Osteocyte (in vitro differentiated cells): ENCODE data around the gene TSPAN31. TPM values are rescaled to one million over a fixed set of nuclear protein-coding genes. Genes with fewer than 3 reads are reported as not detected.

Experiments used
- DNase-seq: peaks from one replicate; pipeline ENCODE4 v3.0.0; 2021; ENCODE audit warnings: mixed read lengths; ENCODE audit not compliant: unreplicated experiment; ENCODE audit errors: extremely low spot score
- H3K27ac Mint-ChIP-seq: one replicate; pipeline ENCODE4 v1.8.0; 2021; ENCODE audit warnings: mild to moderate bottlenecking, mixed read lengths; ENCODE audit not compliant: unreplicated experiment
- H3K27me3 Mint-ChIP-seq: one replicate; pipeline ENCODE4 v1.8.0; 2021; ENCODE audit warnings: mixed read lengths; ENCODE audit not compliant: unreplicated experiment
- H3K36me3 Mint-ChIP-seq: one replicate; pipeline ENCODE4 v1.8.0; 2021; ENCODE audit warnings: mixed read lengths; ENCODE audit not compliant: unreplicated experiment
- H3K4me1 Mint-ChIP-seq: one replicate; pipeline ENCODE4 v1.8.0; 2021; ENCODE audit warnings: mixed read lengths; ENCODE audit not compliant: unreplicated experiment
- H3K4me3 Mint-ChIP-seq: one replicate; pipeline ENCODE4 v1.8.0; 2021; ENCODE audit warnings: mild to moderate bottlenecking, moderate library complexity, mixed read lengths; ENCODE audit not compliant: unreplicated experiment
- H3K9me3 Mint-ChIP-seq: one replicate; pipeline ENCODE4 v1.8.0; 2021; ENCODE audit warnings: mixed read lengths; ENCODE audit not compliant: unreplicated experiment
- total RNA-seq: library from RNA; stranded (reverse); gene quantifications from 2 replicates; pipeline ENCODE4 v1.2.1, GENCODE V29; 2021
- TF ChIP-seq, protein P1 (sequence below): fragments of 200-600 bp; sonication (generic); IDR thresholded peaks from 2 replicates; pipeline ENCODE4 v1.5.0; 2021; ENCODE audit warnings: antibody characterized with exemption, mild to moderate bottlenecking, moderate library complexity

Gene TSPAN31
- total RNA-seq, 1 donor from 2014 or later = 36.2 TPM

DNA sequence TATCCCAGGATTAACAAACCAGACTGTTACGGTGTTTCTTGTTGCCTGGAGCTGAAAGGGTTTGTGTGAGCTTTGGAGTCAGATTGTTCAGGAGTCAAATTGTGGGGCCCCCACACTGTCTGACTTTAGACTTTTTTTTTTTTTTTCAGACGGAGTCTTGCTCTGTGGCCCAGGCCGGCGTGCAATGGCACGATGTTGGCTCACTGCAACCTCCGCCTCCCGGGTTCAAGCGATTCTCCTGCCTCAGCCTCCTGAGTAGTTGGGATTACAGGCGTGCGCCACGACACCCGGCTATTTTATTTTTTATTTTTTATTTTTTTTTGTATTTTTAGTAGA, 38.6 kb downstream of the TSPAN31 start:
- peak overlapping the region; percentile 90 for H3K27ac Mint-ChIP-seq

DNA sequence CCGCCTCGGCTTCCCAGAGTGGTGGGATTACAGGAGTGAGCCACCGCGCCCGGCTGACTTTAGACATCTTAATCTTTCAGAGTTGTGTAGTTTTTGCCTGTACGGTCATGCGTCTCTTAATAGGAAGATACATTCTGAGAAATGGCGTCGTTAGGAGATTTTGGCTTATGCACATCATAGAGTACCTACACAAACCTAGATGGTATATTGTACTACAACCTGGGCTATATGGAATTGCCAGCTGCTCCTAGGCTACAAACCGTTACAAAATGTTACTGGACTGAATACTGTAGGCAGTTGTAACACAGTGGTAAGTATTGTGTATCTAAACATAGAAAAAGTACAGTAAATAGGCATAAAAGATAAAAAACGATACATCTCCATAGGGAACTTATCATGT, 39.0 kb downstream of the TSPAN31 start:
- Mint-ChIP-seq H3K4me1 (peaks cover 12% of the 10 kb centered on the region), H3K27ac (no peak overlapping the region), H3K27me3 (no peaks in the 10 kb centered on the region), H3K4me3 (peak overlapping the region; percentile 63), H3K9me3 (no peaks in the 10 kb centered on the region), H3K36me3 (peaks cover 15% of the 10 kb centered on the region)
- DNase-seq = no peak
- TF ChIP-seq, protein P1, sequence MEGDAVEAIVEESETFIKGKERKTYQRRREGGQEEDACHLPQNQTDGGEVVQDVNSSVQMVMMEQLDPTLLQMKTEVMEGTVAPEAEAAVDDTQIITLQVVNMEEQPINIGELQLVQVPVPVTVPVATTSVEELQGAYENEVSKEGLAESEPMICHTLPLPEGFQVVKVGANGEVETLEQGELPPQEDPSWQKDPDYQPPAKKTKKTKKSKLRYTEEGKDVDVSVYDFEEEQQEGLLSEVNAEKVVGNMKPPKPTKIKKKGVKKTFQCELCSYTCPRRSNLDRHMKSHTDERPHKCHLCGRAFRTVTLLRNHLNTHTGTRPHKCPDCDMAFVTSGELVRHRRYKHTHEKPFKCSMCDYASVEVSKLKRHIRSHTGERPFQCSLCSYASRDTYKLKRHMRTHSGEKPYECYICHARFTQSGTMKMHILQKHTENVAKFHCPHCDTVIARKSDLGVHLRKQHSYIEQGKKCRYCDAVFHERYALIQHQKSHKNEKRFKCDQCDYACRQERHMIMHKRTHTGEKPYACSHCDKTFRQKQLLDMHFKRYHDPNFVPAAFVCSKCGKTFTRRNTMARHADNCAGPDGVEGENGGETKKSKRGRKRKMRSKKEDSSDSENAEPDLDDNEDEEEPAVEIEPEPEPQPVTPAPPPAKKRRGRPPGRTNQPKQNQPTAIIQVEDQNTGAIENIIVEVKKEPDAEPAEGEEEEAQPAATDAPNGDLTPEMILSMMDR = no peak

More for the DNA sequence above, 38.6 kb downstream of the TSPAN31 start:
- TF ChIP-seq, protein P1 = no peak
- no peak for DNase-seq
- Mint-ChIP-seq H3K27me3 (no peaks in the 10 kb centered on the region), H3K4me3 (peak overlapping the region; percentile 97), H3K4me1 (peaks cover 12% of the 10 kb centered on the region), H3K9me3 (no peaks in the 10 kb centered on the region), H3K36me3 (peaks cover 11% of the 10 kb centered on the region)

DNA sequence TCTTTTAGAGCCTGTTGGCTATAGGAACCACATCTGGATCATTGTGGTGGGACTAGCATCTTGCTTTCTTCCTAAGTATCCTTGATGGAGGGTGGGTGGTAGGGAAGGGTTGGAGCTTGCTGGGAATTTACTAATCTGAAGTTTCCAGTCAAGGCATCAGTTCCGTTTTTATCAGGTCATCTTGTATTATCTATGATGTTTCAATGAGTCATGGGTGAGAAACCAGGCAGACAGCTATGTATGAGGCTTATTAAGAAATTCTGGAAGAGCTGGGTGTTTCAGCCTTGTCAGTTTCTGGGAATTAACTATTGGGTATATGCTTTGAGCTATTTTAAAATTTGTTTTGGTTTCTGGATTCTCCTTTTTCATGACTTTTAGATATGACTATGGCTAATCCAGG, 49.1 kb downstream of the TSPAN31 start:
- TF ChIP-seq, protein P1 = no peak
- H3K4me3 Mint-ChIP-seq = no peak overlapping the region
- H3K27ac Mint-ChIP-seq = no peak overlapping the region
- no peak for DNase-seq
- no peaks in the 10 kb centered on the region for H3K9me3 Mint-ChIP-seq
- H3K4me1 Mint-ChIP-seq = no peaks in the 10 kb centered on the region
- no peaks in the 10 kb centered on the region for H3K27me3 Mint-ChIP-seq
- H3K36me3 Mint-ChIP-seq = peaks cover 36% of the 10 kb centered on the region

DNA sequence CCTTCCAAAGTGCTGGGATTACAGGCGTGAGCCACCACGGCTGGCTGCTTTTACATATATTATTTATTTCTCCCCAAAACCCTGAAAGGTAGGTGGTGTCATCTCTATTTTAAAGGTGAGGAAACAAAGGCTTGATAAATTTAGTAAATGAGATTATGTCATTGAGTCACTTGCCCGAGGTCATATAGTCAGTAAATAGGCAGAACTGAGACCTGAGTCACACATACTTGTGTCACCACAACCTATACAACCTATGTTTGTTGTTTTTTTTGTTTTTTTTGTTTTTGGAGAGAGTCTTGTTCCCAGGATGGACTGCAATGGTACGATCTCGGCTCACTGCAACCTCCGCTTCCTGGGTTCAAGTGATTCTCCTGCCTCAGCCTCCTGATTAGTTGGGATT, 50.5 kb downstream of the TSPAN31 start:
- no peak overlapping the region for H3K27ac Mint-ChIP-seq
- H3K36me3 Mint-ChIP-seq = peaks cover 42% of the 10 kb centered on the region
- DNase-seq = no peak
- no peaks in the 10 kb centered on the region for H3K4me1 Mint-ChIP-seq
- no peaks in the 10 kb centered on the region for H3K27me3 Mint-ChIP-seq
- no peak overlapping the region for H3K4me3 Mint-ChIP-seq
- TF ChIP-seq, protein P1 = no peak
- H3K9me3 Mint-ChIP-seq = no peaks in the 10 kb centered on the region

DNA sequence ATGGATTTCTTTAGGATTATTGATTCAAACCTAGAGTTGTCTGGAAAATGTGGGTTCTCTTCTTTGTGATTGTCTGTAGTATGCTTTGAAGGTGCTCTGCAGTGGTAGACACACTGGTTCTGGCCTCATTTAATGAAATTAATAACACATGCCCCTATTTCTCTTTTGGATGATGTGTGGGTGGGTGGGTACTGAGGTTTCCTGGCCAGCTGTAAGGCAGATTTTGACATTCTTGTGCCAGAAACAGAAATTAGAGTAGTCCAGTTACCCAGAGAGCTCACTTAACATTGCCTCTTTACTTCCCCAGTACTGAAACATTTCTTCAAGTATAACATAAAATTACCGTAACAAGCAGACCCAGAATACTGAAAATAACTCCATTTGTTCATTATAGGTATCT, 52.2 kb downstream of the TSPAN31 start:
- Mint-ChIP-seq H3K4me3 (no peak overlapping the region), H3K4me1 (no peaks in the 10 kb centered on the region), H3K27me3 (no peaks in the 10 kb centered on the region), H3K36me3 (peaks cover 44% of the 10 kb centered on the region), H3K27ac (no peak overlapping the region), H3K9me3 (no peaks in the 10 kb centered on the region)
- TF ChIP-seq, protein P1 = no peak
- DNase-seq = no peak
